Colonic mucosa (tissue), 4 donors: Measurements from ENCODE around the gene CCDC180. TPM values are rescaled to one million over a fixed set of nuclear protein-coding genes. Genes with fewer than 3 reads are reported as not detected.

ENCODE experiments used
- DNase-seq: peaks from one replicate; pipeline ENCODE4 v3.0.0-alpha.2; 2020
- H3K27ac ChIP-seq: fragments of 200-600 bp; one replicate; pipeline ENCODE4 v1.8.0; 2021
- H3K27me3 ChIP-seq: fragments of 200-600 bp; one replicate; pipeline ENCODE4 v1.8.0; 2021
- H3K36me3 ChIP-seq: fragments of 200-600 bp; one replicate; pipeline ENCODE4 v1.8.0; 2021
- H3K4me1 ChIP-seq: fragments of 200-600 bp; one replicate; pipeline ENCODE4 v1.8.0; 2021; ENCODE audit warnings: mild to moderate bottlenecking
- H3K4me3 ChIP-seq: fragments of 200-600 bp; one replicate; pipeline ENCODE4 v1.8.0; 2021
- H3K9ac ChIP-seq, 2 donors: one replicate each; pipeline ENCODE4 v1.7.0; 2013; ENCODE audit warnings: control low read depth in 2 of 2, low read depth in 2 of 2, low read length in 2 of 2
- H3K9me3 ChIP-seq: fragments of 200-600 bp; one replicate; pipeline ENCODE4 v1.8.0; 2021
- CTCF ChIP-seq: fragments of 200-600 bp; IDR thresholded peaks from one replicate; pipeline ENCODE4 v1.8.0; 2022; ENCODE audit warnings: antibody characterized with exemption, mild to moderate bottlenecking
- intact Hi-C: fragments of 100-400 bp; cut with DNase I; formaldehyde crosslinking; loops from one replicate; pipeline ENCODE4 v1.14.1; 2022
- total RNA-seq, 2 donors: library from RNA; stranded (reverse); fragmentation: NEBNext Ultra II Directional in 1 of 2; extraction: Animal tissue kit (Norgen Biotek cat#: 25700) in 1 of 2; gene quantifications; one replicate each; pipeline ENCODE4 v1.2.1, GENCODE V29; 2021
- donor health status: healthy.
- donor health status: DM: no; HTN: no; CAD: no.
- donor health status: DM: no; HTN: no; CAD: no.

CCDC180 gene
- total RNA-seq, 2 donors from 2014 or later, result 0.67 to 1.5 TPM

- Histone ChIP-seq H3K4me3 (no peak overlapping the region), H3K4me1 (no peaks in the 10 kb centered on the region), H3K9me3 (no peaks in the 10 kb centered on the region), H3K36me3 (no peaks in the 10 kb centered on the region), H3K27ac (no peak overlapping the region), H3K9ac (no peak overlapping the region), H3K27me3 (no peaks in the 10 kb centered on the region)
- intact Hi-C loops, result no loop called here
- TF ChIP-seq CTCF, result no peak
- DNase-seq, result no peak
Measured at GRCh38 chr9:97304586-97304985, 2.9 kb upstream of the CCDC180 start.

GRCh38 chr9:97305501-97306298, 1.8 kb upstream of the CCDC180 start:
- intact Hi-C loops, result no loop called here
- H3K4me1 ChIP-seq, result no peaks in the 10 kb centered on the region
- no peak overlapping the region for H3K27ac ChIP-seq
- H3K36me3 ChIP-seq, result no peaks in the 10 kb centered on the region
- no peak for DNase-seq
- H3K4me3 ChIP-seq, result no peak overlapping the region
- H3K9ac ChIP-seq, result no peak overlapping the region
- H3K27me3 ChIP-seq, result no peaks in the 10 kb centered on the region
- no peak for TF ChIP-seq CTCF
- H3K9me3 ChIP-seq, result no peaks in the 10 kb centered on the region

- Histone ChIP-seq H3K9me3 (no peaks in the 10 kb centered on the region), H3K36me3 (no peaks in the 10 kb centered on the region), H3K9ac (no peak overlapping the region), H3K4me1 (no peaks in the 10 kb centered on the region), H3K27ac (no peak overlapping the region), H3K27me3 (no peaks in the 10 kb centered on the region), H3K4me3 (no peak overlapping the region)
- intact Hi-C loops, result no loop called here
- peak; percentile 88 for DNase-seq
- no peak for TF ChIP-seq CTCF
Measured at GRCh38 chr9:97307091-97307490, 368 bp upstream of the CCDC180 start.

- intact Hi-C loops, result no loop called here
- Histone ChIP-seq H3K27ac (no peak overlapping the region), H3K36me3 (no peaks in the 10 kb centered on the region), H3K27me3 (no peaks in the 10 kb centered on the region), H3K9me3 (no peaks in the 10 kb centered on the region), H3K4me3 (no peak overlapping the region), H3K4me1 (no peaks in the 10 kb centered on the region), H3K9ac (no peak overlapping the region)
- no peak for DNase-seq
- no peak for TF ChIP-seq CTCF
Measured at GRCh38 chr9:97309260-97309659, 1.8 kb downstream of the CCDC180 start.

GRCh38 chr9:97310023-97310422, 2.6 kb downstream of the CCDC180 start:
- Histone ChIP-seq H3K36me3 (no peaks in the 10 kb centered on the region), H3K9me3 (no peaks in the 10 kb centered on the region)

More at GRCh38 chr9:97310023-97310422, 2.6 kb downstream of the CCDC180 start:
- Histone ChIP-seq H3K27me3 (no peaks in the 10 kb centered on the region), H3K27ac (no peak overlapping the region), H3K4me3 (no peak overlapping the region), H3K9ac (no peak overlapping the region), H3K4me1 (no peaks in the 10 kb centered on the region)
- no peak for TF ChIP-seq CTCF
- no peak for DNase-seq
- intact Hi-C loops, result no loop called here
